Activated CD8-positive, alpha-beta memory T cell treated with anti-CD3 and anti-CD28 coated beads for 24 hours (primary cell): Measurements from ENCODE around the gene CPNE5.
"Not testable (repeated sequence)": the region's sequence is repeated elsewhere in the genome, so short reads cannot be mapped to it uniquely, and the experiment has no call there.

Experiments
- DNase-seq: peaks from one replicate; pipeline ENCODE4 v3.0.0-alpha.2; 2020

The CPNE5 gene

DNA sequence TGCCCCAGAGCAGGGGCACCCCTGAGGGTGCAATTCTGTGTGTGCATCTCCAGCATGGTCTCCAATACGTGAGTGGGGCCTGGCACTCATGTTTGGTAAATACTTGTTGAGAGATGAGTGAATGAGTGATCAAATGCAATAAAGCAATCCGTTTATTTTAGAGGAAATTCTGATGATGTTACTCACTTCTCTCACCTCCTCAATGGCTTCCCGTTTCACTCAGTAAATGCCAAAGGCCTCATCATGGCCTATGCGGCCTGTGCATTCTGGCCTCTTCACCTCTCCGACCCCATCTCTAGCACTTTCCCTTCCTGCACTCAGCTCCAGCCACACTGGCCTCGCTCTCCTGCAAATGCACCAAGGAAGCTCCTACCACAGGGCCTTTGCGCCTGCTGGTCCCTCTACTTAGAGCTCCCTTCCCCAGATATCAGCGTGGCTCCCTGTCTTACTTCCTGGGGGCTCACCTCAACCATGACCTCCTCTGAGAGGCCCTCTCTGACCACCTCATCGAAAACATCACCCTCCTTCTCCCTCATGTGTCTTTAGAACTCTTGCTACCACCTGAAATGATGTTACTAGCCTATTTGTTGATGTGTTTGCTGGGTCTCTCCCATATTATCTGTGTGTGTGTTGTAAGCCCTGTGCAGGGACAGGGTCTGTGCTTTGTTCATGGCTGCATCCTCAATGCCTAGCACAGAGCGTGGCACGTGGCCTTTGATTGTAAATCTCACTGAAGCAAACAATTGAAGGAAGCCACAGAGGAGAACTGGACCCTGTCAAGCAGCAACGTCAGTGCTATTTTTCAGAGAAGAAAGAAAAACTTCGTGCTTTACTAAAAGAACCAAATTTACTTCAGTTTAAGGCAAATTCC, 99.1 kb downstream of the CPNE5 start:
- no peak for DNase-seq

GRCh38 chr6:36738108-36738507, 101.1 kb downstream of the CPNE5 start:
- no peak for DNase-seq

- no peak for DNase-seq
Observed at GRCh38 chr6:36737043-36737785, 102.0 kb downstream of the CPNE5 start.

GRCh38 chr6:36735110-36736071, 103.9 kb downstream of the CPNE5 start:
- peak; percentile 65 for DNase-seq

DNA sequence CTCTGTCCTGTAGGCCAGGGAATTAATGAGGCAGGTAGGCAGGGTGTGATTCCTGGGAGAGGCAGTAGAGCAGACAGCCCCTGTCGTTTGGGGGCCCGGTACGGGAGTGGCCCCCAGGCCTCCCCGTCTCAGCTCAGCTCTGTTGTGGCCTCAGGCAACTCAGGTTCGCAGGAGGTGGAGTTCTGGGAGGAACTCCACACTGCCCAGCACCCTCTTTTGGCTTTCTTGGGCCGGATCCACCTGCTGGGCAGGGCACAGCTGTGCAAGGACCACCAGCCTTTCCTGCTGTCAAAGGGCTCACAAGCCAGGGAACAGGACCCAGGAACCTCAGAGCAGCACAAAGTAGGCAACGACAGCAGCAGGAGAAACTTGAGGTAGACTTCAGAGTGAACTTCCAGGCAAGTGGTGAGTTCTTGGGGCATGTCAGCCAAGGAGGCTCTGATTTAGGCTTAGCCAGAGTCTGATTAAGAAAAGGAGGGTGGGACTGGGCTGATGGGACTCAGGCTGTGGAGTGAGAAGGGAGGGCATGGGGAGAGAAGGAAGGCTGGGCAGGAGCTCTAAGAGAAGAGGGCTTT, 104.7 kb downstream of the CPNE5 start:
- no peak for DNase-seq

DNA sequence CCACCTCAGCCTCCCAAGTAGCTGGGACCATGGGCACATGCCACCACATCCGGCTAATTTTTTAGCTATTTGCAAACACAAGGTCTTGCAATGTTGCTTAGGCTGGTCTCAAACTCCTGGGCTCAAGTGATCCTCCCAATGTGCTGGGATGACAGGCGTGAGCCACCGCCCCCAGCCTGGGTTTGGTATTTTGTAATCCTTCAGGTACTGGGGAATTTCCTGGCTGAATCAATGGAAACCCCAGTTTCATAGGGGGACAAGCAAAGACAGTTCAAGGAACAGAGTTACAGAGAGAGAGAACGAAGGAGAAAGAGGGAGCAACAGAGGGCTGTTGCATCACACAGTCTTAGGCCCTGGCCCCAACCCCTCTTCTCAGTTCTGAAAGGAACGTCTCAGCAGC, 105.9 kb downstream of the CPNE5 start:
- DNase-seq: no peak

DNA sequence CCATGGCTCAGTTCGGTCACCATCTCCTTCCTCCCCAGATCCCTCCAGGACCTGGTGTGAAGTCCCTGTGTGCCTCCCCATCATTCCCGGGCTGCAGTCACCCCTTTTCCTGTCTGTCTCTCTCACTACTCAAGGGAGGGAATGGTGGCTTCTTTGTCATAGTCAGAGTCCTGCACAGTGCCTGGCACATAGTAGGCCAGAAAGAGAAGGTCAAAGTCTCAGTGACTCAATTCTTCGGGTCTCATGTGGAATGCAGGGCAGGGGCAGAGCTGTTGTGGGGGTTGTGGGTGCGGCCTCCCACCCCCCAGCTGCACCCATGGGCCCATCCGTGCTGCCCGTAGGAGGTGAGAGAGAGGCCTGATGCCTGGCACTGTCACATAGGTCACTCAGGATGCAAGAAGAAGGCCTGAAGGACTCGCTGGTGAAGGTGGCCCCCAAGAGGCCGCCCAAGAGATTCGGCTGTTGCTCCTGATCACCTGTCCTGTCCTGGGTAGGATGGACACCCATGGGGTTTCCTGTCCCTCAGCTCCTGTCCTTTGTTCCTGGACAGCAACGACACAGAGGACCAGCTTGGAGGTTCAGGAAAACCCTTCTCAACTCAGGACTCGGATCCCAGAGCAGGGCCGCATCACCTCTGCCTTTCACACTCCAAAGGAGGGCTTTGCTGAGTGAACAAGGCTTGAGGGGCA, 107.5 kb downstream of the CPNE5 start:
- DNase-seq: no peak

DNA sequence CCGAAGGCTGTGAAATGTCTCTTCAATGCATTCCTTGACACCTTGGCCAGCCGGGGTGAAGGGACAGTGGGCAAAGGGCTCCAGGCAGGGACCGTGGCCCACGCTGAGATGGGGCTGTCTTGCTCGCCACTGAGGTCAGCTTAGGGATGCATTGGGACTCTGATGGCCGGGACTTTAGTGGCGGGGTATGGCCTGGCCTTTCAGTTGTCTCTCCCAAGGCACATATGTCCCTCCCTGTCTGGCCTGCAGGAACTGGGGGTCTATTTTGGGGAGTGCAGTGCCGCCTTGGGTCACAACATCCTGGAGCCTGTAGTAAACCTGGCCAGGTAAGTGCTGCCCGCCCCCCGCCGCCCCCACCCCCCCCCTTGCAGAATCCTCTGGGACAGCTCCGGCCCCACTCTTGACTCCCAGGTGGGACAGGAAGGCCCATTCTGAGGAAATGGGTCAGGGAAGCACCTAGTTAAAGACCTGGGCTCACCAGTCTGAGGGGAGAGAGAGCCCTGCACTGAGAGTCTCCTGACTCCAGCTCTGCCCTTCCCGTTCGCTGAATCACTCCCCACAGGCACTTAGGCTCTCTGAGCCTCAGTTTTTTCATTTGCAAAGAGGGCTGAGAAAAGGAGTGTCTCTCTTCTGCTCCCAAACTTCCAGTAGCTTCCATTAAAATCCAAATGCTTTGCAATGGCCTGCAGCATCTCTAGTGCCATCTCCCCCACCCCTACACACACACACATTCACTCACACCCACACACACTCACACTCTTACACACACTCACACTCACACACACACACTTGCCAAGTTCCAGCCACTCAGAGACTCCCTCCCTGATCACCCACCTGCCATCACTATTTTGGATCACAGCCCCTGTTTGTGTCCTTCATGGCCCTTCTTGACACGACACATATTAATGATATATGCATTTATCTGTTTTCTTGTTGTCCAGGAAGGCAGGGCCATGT, 108.5 kb downstream of the CPNE5 start:
- DNase-seq: no peak

DNA sequence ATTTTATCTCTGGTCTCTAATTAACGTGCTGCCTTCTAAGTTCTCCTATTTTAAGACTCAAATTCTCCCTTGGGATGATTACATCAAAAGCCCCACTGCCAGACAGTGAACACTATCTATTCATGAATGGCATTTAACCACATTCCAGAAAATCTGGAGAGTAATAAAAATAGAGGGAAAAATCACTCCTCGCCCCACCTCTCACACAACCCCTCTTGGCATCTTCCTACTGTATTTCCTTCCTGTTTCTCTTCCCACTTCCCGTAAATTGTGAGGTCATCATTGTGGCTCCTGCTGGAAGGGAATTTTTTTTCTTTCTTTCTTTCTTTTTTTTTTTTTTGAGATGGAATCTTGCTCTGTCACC, 110.1 kb downstream of the CPNE5 start:
- no peak for DNase-seq

- no peak for DNase-seq
Observed at GRCh38 chr6:36728289-36729160, 110.7 kb downstream of the CPNE5 start.

GRCh38 chr6:36727505-36728021, 111.7 kb downstream of the CPNE5 start:
- DNase-seq: no peak

GRCh38 chr6:36725581-36725980, 113.7 kb downstream of the CPNE5 start:
- no peak for DNase-seq

DNA sequence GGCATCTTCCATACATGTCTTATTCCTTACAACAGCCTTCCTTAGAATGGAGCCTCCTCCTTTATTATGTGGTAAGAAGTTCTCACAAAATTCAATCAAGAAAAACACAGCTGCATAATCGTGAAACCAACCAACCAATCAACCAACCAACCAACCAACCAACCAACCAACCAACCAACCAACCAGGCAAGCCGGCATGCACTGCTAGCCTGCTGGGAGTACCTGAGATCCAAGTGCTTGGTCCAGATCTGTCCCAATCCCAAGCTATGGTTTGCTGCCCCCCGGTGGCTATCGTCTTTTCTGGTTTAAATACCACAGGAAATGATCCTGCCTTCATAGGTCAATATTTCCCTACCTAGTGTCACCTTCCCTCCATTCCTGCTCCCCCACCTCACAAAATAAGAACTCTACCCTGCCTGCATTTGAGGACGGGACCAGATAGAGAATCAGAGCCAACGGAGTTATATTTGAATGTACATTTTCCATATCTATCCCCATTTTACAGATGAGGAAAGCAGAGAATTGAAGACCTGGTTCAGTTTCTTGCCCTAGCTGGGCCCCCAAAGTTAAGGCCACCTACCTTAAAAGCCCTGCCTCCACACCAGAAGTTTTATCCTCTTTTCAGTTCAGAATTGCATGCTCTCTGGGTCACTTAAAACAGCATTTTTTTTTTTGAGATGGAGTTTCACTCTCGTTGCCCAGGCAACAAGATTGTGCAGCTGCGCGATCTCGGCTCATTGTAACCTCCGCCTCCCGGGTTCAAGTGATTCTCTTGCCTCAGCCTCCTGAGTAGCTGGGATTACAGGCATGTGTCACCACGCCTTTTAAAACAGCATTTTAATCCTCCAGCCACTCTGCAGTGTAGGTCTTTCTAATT, 114.5 kb downstream of the CPNE5 start:
- DNase-seq: no peak

- DNase-seq: not testable (repeated sequence)
Observed at GRCh38 chr6:36723992-36724391, 115.3 kb downstream of the CPNE5 start.

DNA sequence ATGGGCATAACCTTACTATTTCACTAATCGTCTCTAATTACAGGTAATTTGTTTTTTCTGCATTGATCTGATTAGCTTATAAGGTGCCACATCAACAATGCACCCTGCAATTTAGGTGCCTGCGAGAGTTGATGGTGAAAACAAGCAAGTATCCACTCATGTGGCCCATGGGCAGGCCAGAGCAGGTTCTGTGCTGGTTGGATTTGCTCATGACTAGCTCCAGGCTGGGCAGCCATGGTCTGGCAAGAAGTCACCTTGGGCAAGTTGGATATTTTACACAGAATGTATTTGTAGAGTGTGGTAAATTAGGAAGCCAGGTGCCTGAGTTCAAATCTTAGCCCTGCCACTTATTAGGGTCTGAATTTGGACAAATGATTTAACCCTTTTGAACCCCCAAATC, 116.4 kb downstream of the CPNE5 start:
- DNase-seq: no peak

- no peak for DNase-seq
Observed at GRCh38 chr6:36722365-36722764, 116.9 kb downstream of the CPNE5 start.

GRCh38 chr6:36721369-36722140, 117.7 kb downstream of the CPNE5 start:
- no peak for DNase-seq
